Naive thymus-derived CD8-positive, alpha-beta T cell (primary cell): ENCODE measurements around the gene GLI3. TPM values are rescaled to one million over a fixed set of nuclear protein-coding genes. Genes with fewer than 3 reads are reported as not detected.
A peak's percentile ranks its signal among the peaks of the same experiment; 100 is the strongest.

Experiments used
- ATAC-seq, 2 donors: fragments of 150-1000 bp; cut with Tn5 transposase in 1 of 2; sonication (Bioruptor Pico), chemical (Tn5 transposase) in 1 of 2; 1 replicate in 1 of 2; 2 replicates in 1 of 2; pipeline ENCODE4 v1.10.0; 2021; ENCODE audit warnings: mild to moderate bottlenecking in 2 of 2, moderate library complexity in 2 of 2
- POLR2A ChIA-PET: fragments of 350-600 bp; sonication (Branson Sonifier 250); formaldehyde crosslinking; loops from one replicate; lab custom pipeline; 2021; ENCODE audit warnings: antibody characterized with exemption; lab: Charles Lee
- DNase-seq, 10 donors: peaks; one replicate each; pipeline versions ENCODE4 v3.0.0 to v3.0.0-alpha.2; 2020 to 2022
- H3K27ac Mint-ChIP-seq, 10 donors: one replicate each; pipeline ENCODE4 v1.8.0; 2020 to 2022; ENCODE audit warnings: mild to moderate bottlenecking in 10 of 10, mixed read lengths in 10 of 10, moderate library complexity in 4 of 10, inconsistent platforms in 1 of 10
- H3K27me3 Mint-ChIP-seq, 5 donors: one replicate each; pipeline ENCODE4 v1.8.0; 2021 to 2022; ENCODE audit warnings: mixed read lengths in 5 of 5
- H3K36me3 Mint-ChIP-seq, 3 donors: one replicate each; pipeline ENCODE4 v1.8.0; 2020 to 2022; ENCODE audit warnings: mixed read lengths in 3 of 3, mild to moderate bottlenecking in 2 of 3, inconsistent platforms in 1 of 3
- H3K4me1 Mint-ChIP-seq, 4 donors: one replicate each; pipeline ENCODE4 v1.8.0; 2021 to 2022; ENCODE audit warnings: mixed read lengths in 4 of 4
- H3K4me3 Mint-ChIP-seq, 10 donors: one replicate each; pipeline ENCODE4 v1.8.0; 2020 to 2022; ENCODE audit warnings: mild to moderate bottlenecking in 10 of 10, mixed read lengths in 10 of 10, moderate library complexity in 6 of 10, inconsistent platforms in 1 of 10
- H3K9me3 Mint-ChIP-seq, 9 donors: one replicate each; pipeline ENCODE4 v1.8.0; 2020 to 2022; ENCODE audit warnings: mixed read lengths in 9 of 9, mild to moderate bottlenecking in 3 of 9, inconsistent platforms in 1 of 9, moderate library complexity in 1 of 9
- polyA plus RNA-seq, 3 donors: library from polyadenylated mRNA; unstranded; fragments of 300-500 nt; fragmentation: Illumina TruSeq; gene quantifications; one replicate each; pipeline ENCODE4 v1.2.3, GENCODE V29; 2021
- total RNA-seq, 8 experiments: library from RNA in 2 of 8; stranded (reverse) in 2 of 8; gene quantifications; one replicate each; pipeline ENCODE4 v1.2.3 and lab custom pipeline; 2021 to 2026

GLI3 gene
- total and polyA plus RNA-seq, 5 experiments from 2014 or later: not detected

GRCh38 chr7:41928166-41928565, 308.8 kb downstream of the GLI3 start:
- H3K27me3 Mint-ChIP-seq: peaks cover 2 to 27% (median 5%) of the 10 kb centered on the region in 5 donors
- no peak overlapping the region for H3K4me3 Mint-ChIP-seq
- no peaks in the 10 kb centered on the region for H3K9me3 Mint-ChIP-seq
- ATAC-seq (no peak), DNase-seq (no peak)
- peaks cover 0 to 5% (median 3%) of the 10 kb centered on the region in 4 donors for H3K4me1 Mint-ChIP-seq
- POLR2A ChIA-PET: no interaction called here
- H3K36me3 Mint-ChIP-seq: no peaks in the 10 kb centered on the region
- no peak overlapping the region for H3K27ac Mint-ChIP-seq

GRCh38 chr7:41927380-41927779, 309.6 kb downstream of the GLI3 start:
- POLR2A ChIA-PET: no interaction called here
- no peak overlapping the region for H3K4me3 Mint-ChIP-seq
- DNase-seq (no peak), ATAC-seq (no peak)
- peaks cover 2 to 20% (median 3%) of the 10 kb centered on the region in 5 donors for H3K27me3 Mint-ChIP-seq
- no peak overlapping the region for H3K27ac Mint-ChIP-seq
- no peaks in the 10 kb centered on the region for H3K9me3 Mint-ChIP-seq
- no peaks in the 10 kb centered on the region for H3K36me3 Mint-ChIP-seq
- peaks cover 0 to 5% (median 3%) of the 10 kb centered on the region in 4 donors for H3K4me1 Mint-ChIP-seq

- Mint-ChIP-seq H3K4me3 (no peak overlapping the region), H3K36me3 (no peaks in the 10 kb centered on the region), H3K4me1 (peaks cover 0 to 5% (median 3%) of the 10 kb centered on the region in 4 donors), H3K9me3 (no peaks in the 10 kb centered on the region), H3K27ac (no peak overlapping the region), H3K27me3 (peaks cover 2 to 21% (median 6%) of the 10 kb centered on the region in 5 donors)
- ATAC-seq (no peak), DNase-seq (no peak)
- POLR2A ChIA-PET: no interaction called here
Measured at GRCh38 chr7:41925946-41926345, 311.1 kb downstream of the GLI3 start.

- DNase-seq: no peak
- H3K36me3 Mint-ChIP-seq: no peaks in the 10 kb centered on the region
- H3K4me1 Mint-ChIP-seq: peaks cover 0 to 5% (median 3%) of the 10 kb centered on the region in 4 donors
- H3K4me3 Mint-ChIP-seq: no peak overlapping the region
- H3K27ac Mint-ChIP-seq: no peak overlapping the region
- ATAC-seq: no peak
- H3K27me3 Mint-ChIP-seq: peaks cover 5 to 30% (median 10%) of the 10 kb centered on the region in 5 donors
- H3K9me3 Mint-ChIP-seq: no peaks in the 10 kb centered on the region
- POLR2A ChIA-PET: no interaction called here
Measured at GRCh38 chr7:41924796-41925195, 312.2 kb downstream of the GLI3 start.

GRCh38 chr7:41922373-41922772, 314.6 kb downstream of the GLI3 start:
- Mint-ChIP-seq H3K4me3 (no peak overlapping the region), H3K36me3 (no peaks in the 10 kb centered on the region), H3K9me3 (no peaks in the 10 kb centered on the region), H3K4me1 (peaks cover 0 to under 1% (median 0%) of the 10 kb centered on the region in 4 donors), H3K27ac (peak overlapping the region in 1 of 10 donors; percentile 37), H3K27me3 (peaks cover 3 to 28% (median 12%) of the 10 kb centered on the region in 5 donors)
- POLR2A ChIA-PET: no interaction called here
- DNase-seq (no peak), ATAC-seq (no peak)

- H3K36me3 Mint-ChIP-seq: no peaks in the 10 kb centered on the region
- DNase-seq (no peak), ATAC-seq (no peak)
- POLR2A ChIA-PET: no interaction called here
- H3K27ac Mint-ChIP-seq: no peak overlapping the region
- H3K4me3 Mint-ChIP-seq: no peak overlapping the region
- H3K4me1 Mint-ChIP-seq: no peaks in the 10 kb centered on the region
- peaks cover 3 to 26% (median 12%) of the 10 kb centered on the region in 5 donors for H3K27me3 Mint-ChIP-seq
- H3K9me3 Mint-ChIP-seq: no peaks in the 10 kb centered on the region
Measured at GRCh38 chr7:41921453-41921981, 315.5 kb downstream of the GLI3 start.

GRCh38 chr7:41918597-41918996, 318.4 kb downstream of the GLI3 start:
- Mint-ChIP-seq H3K4me1 (no peaks in the 10 kb centered on the region), H3K36me3 (no peaks in the 10 kb centered on the region), H3K27me3 (peaks cover 3 to 26% (median 12%) of the 10 kb centered on the region in 5 donors), H3K9me3 (no peaks in the 10 kb centered on the region), H3K27ac (no peak overlapping the region), H3K4me3 (no peak overlapping the region)
- DNase-seq: no peak
- ATAC-seq: no peak
- POLR2A ChIA-PET: no interaction called here

- Mint-ChIP-seq H3K9me3 (no peaks in the 10 kb centered on the region), H3K4me1 (no peaks in the 10 kb centered on the region), H3K4me3 (no peak overlapping the region), H3K27ac (no peak overlapping the region), H3K27me3 (peaks cover 3 to 26% (median 12%) of the 10 kb centered on the region in 5 donors), H3K36me3 (no peaks in the 10 kb centered on the region)
- POLR2A ChIA-PET: interaction anchor here (1.1 kb wide), 1 partner anchor 14 kb away, joined by 3 read pairs; no protein-coding TSS in a partner anchor
- ATAC-seq (no peak), DNase-seq (no peak)
Measured at GRCh38 chr7:41916450-41916927, 320.5 kb downstream of the GLI3 start.

GRCh38 chr7:41915871-41916270, 321.1 kb downstream of the GLI3 start:
- POLR2A ChIA-PET: interaction anchor here (1.1 kb wide), 1 partner anchor 14 kb away, joined by 3 read pairs; no protein-coding TSS in a partner anchor
- DNase-seq (no peak), ATAC-seq (no peak)
- Mint-ChIP-seq H3K27ac (no peak overlapping the region), H3K4me1 (no peaks in the 10 kb centered on the region), H3K27me3 (peaks cover 3 to 23% (median 10%) of the 10 kb centered on the region in 5 donors), H3K36me3 (no peaks in the 10 kb centered on the region), H3K9me3 (no peaks in the 10 kb centered on the region), H3K4me3 (no peak overlapping the region)

- no peak overlapping the region for H3K27ac Mint-ChIP-seq
- H3K36me3 Mint-ChIP-seq: no peaks in the 10 kb centered on the region
- no peak overlapping the region for H3K4me3 Mint-ChIP-seq
- no peaks in the 10 kb centered on the region for H3K4me1 Mint-ChIP-seq
- POLR2A ChIA-PET: no interaction called here
- H3K27me3 Mint-ChIP-seq: peaks cover 2 to 4% (median 3%) of the 10 kb centered on the region in 5 donors
- ATAC-seq (no peak), DNase-seq (no peak)
- H3K9me3 Mint-ChIP-seq: no peaks in the 10 kb centered on the region
Measured at GRCh38 chr7:41912851-41913567, 324.0 kb downstream of the GLI3 start.

- POLR2A ChIA-PET: no interaction called here
Measured at GRCh38 chr7:41912426-41912825, 324.6 kb downstream of the GLI3 start.

GRCh38 chr7:41911792-41912191, 325.2 kb downstream of the GLI3 start:
- POLR2A ChIA-PET: no interaction called here
- Mint-ChIP-seq H3K4me1 (peaks cover 0 to 2% (median 0%) of the 10 kb centered on the region in 4 donors), H3K9me3 (no peaks in the 10 kb centered on the region), H3K4me3 (no peak overlapping the region), H3K27ac (no peak overlapping the region), H3K36me3 (no peaks in the 10 kb centered on the region), H3K27me3 (peaks cover 2 to 3% (median 3%) of the 10 kb centered on the region in 5 donors)
- no peak for ATAC-seq
- no peak for DNase-seq

More at GRCh38 chr7:41912426-41912825, 324.6 kb downstream of the GLI3 start:
- Mint-ChIP-seq H3K4me3 (no peak overlapping the region), H3K9me3 (no peaks in the 10 kb centered on the region), H3K36me3 (no peaks in the 10 kb centered on the region), H3K27ac (no peak overlapping the region), H3K4me1 (peaks cover 0 to 2% (median 0%) of the 10 kb centered on the region in 4 donors), H3K27me3 (peaks cover 0 to 3% (median 2%) of the 10 kb centered on the region in 5 donors)
- ATAC-seq (no peak), DNase-seq (no peak)
